HG02852 (cell line): ENCODE results near the gene UPK1B.
"Not testable (repeated sequence)": the region's sequence is repeated elsewhere in the genome, so short reads cannot be mapped to it uniquely, and the experiment has no call there.

ENCODE experiments used
- ATAC-seq: cut with Tn5 transposase; IDR thresholded peaks from one replicate; pipeline ENCODE4 v1.9.1; 2021; ENCODE audit warnings: mild to moderate bottlenecking, moderate library complexity; ENCODE audit not compliant: unreplicated experiment

Gene UPK1B

GRCh38 chr3:119221779-119222320, 48.5 kb downstream of the UPK1B start:
- no peak for ATAC-seq

GRCh38 chr3:119222391-119222790, 49.0 kb downstream of the UPK1B start:
- no peak for ATAC-seq

- ATAC-seq, result no peak
These were observed 50.1 kb downstream of the UPK1B start for GRCh38 chr3:119223511-119223910.

GRCh38 chr3:119225121-119225520, 51.7 kb downstream of the UPK1B start:
- ATAC-seq, result no peak

- no peak for ATAC-seq
These were observed 53.9 kb downstream of the UPK1B start for GRCh38 chr3:119227070-119227850.

GRCh38 chr3:119228373-119229145, 55.2 kb downstream of the UPK1B start:
- ATAC-seq, result no peak

- no peak for ATAC-seq
These were observed 55.8 kb downstream of the UPK1B start for GRCh38 chr3:119229190-119229589.

GRCh38 chr3:119230071-119230470, 56.7 kb downstream of the UPK1B start:
- ATAC-seq, result no peak

GRCh38 chr3:119230745-119231144, 57.3 kb downstream of the UPK1B start:
- ATAC-seq, result no peak

GRCh38 chr3:119234610-119235009, 61.2 kb downstream of the UPK1B start:
- no peak for ATAC-seq

GRCh38 chr3:119235151-119235550, 61.8 kb downstream of the UPK1B start:
- ATAC-seq, result no peak

GRCh38 chr3:119236756-119237155, 63.4 kb downstream of the UPK1B start:
- ATAC-seq, result no peak

- no peak for ATAC-seq
These were observed 63.9 kb downstream of the UPK1B start for GRCh38 chr3:119237299-119237698.

GRCh38 chr3:119238363-119238762, 65.0 kb downstream of the UPK1B start:
- no peak for ATAC-seq

- ATAC-seq, result no peak
These were observed 65.9 kb downstream of the UPK1B start for GRCh38 chr3:119239206-119239820.

- ATAC-seq, result peak; percentile 2
These were observed 66.7 kb downstream of the UPK1B start for GRCh38 chr3:119240101-119240590.

- ATAC-seq, result peak; percentile 89
These were observed 67.4 kb downstream of the UPK1B start, which contains the start of gene B4GALT4 for GRCh38 chr3:119240591-119241434. TSS of gene B4GALT4 (minus strand) at chr3:119240878. CDS start at chr3:119230099, 10,779 bp downstream.

GRCh38 chr3:119242387-119243057, 69.1 kb downstream of the UPK1B start:
- not testable (repeated sequence) for ATAC-seq

- not testable (repeated sequence) for ATAC-seq
These were observed 69.7 kb downstream of the UPK1B start for GRCh38 chr3:119243058-119243529.
